Right cardiac atrium (tissue), 5 donors: ENCODE data around the gene SON. TPM values are rescaled to one million over a fixed set of nuclear protein-coding genes. Genes with fewer than 3 reads are reported as not detected.
"Not testable (repeated sequence)": the region's sequence is repeated elsewhere in the genome, so short reads cannot be mapped to it uniquely, and the experiment has no call there.

Experiments
- ATAC-seq, 2 donors: fragments of 200-7000 bp; cut with Tn5 transposase; one replicate each; pipeline versions ENCODE4 v1.8.0 to v1.9.1; 2020; ENCODE audit warnings: moderate library complexity in 2 of 2, mild to moderate bottlenecking in 1 of 2
- DNase-seq, 3 donors: peaks; one replicate each; pipeline ENCODE4 v3.0.0-alpha.2; 2020
- H3K27ac ChIP-seq: one replicate; pipeline ENCODE4 v1.5.1; 2013; ENCODE audit warnings: mild to moderate bottlenecking, low read length, control low read depth, moderate library complexity
- H3K27me3 ChIP-seq: one replicate; pipeline ENCODE4 v1.6.1; 2013; ENCODE audit not compliant: control insufficient read depth, insufficient read depth
- H3K4me1 ChIP-seq: one replicate; pipeline ENCODE4 v1.6.1; 2013; ENCODE audit warnings: low read length; ENCODE audit not compliant: control insufficient read depth, insufficient read depth
- H3K4me3 ChIP-seq: one replicate; pipeline ENCODE4 v1.5.1; 2013; ENCODE audit warnings: low read length, control low read depth
- H3K9me3 ChIP-seq: one replicate; pipeline ENCODE4 v1.6.1; 2013; ENCODE audit warnings: low read length; ENCODE audit not compliant: control insufficient read depth
- WGBS: extraction: QIAGEN DNeasy Blood & Tissue Kit; methylation state at CpG from one replicate; pipeline ENCODE4 v1.1.7; 2013; 5-methylcytosine and 5-hydroxymethylcytosine counted together
- intact Hi-C, 4 donors: fragments of 100-400 bp; cut with DNase I; formaldehyde crosslinking; loops; one replicate each; pipeline versions ENCODE4 v1.11.0 to v1.14.0; 2022 to 2023
- polyA plus RNA-seq: library from polyadenylated mRNA; stranded (reverse); fragments of 200-250 nt; gene quantifications from one replicate; pipeline ENCODE4 v1.2.3, GENCODE V29; 2013
- total RNA-seq, 4 donors: library from RNA; stranded (reverse); fragmentation: NEBNext Ultra II Directional; extraction: Animal tissue kit (Norgen Biotek cat#: 25700); gene quantifications; one replicate each; pipeline ENCODE4 v1.2.1, GENCODE V29; 2021
- donor health status: healthy with polysubstance abuse.
- donor health status: DM: no; HTN: yes; CAD: no.
- donor health status: DM: no; HTN: no; CAD: no.
- donor health status: DM: no; HTN: yes; CAD: no; lungs with severe emphysema.
- donor health status: DM: yes; HTN: yes; CAD: no.

SON gene
- total and polyA plus RNA-seq, 5 donors = 91.2 to 204 (median 172) TPM

GRCh38 chr21:33619726-33620125 lies 76.9 kb downstream of the SON start:
- ATAC-seq (no peak), DNase-seq (no peak)
- Histone ChIP-seq H3K27me3 (no peaks in the 10 kb centered on the region), H3K4me1 (no peaks in the 10 kb centered on the region), H3K27ac (no peak overlapping the region), H3K4me3 (no peak overlapping the region), H3K9me3 (no peaks in the 10 kb centered on the region)
- 87% methylated on average over 4 of the region's 4 CpGs for WGBS
- intact Hi-C loops = no loop called here

- Histone ChIP-seq H3K27me3 (no peaks in the 10 kb centered on the region), H3K4me3 (no peak overlapping the region), H3K4me1 (no peaks in the 10 kb centered on the region), H3K27ac (no peak overlapping the region), H3K9me3 (no peaks in the 10 kb centered on the region)
- no peak for ATAC-seq
- DNase-seq = no peak
- intact Hi-C loops = no loop called here
These were observed 79.4 kb downstream of the SON start for GRCh38 chr21:33622253-33622652.

- not testable (repeated sequence) for H3K27me3 ChIP-seq, ATAC-seq
- WGBS = 92% methylated on average over 7 of the region's 7 CpGs
These were observed 83.3 kb downstream of the SON start for GRCh38 chr21:33626151-33626550.

More at GRCh38 chr21:33626151-33626550, 83.3 kb downstream of the SON start:
- H3K27ac ChIP-seq, H3K4me3 ChIP-seq, H3K4me1 ChIP-seq, intact Hi-C loops, H3K9me3 ChIP-seq, DNase-seq: not testable (repeated sequence)

Other genes with a start within 250 kb of the SON start
- gene IFNAR1, start 218.1 kb upstream of the SON start, total RNA-seq = 10 to 100 TPM; 24.0 to 28.7 (median 26.5) TPM
- gene IFNAR1, start 218.1 kb upstream of the SON start, polyA plus RNA-seq = 9.6 TPM
- gene IFNGR2, start 139.6 kb upstream of the SON start, total RNA-seq = 10 to 100 TPM; 37.5 to 47.4 (median 42.2) TPM
- 37.4 TPM for gene IFNGR2, start 139.6 kb upstream of the SON start, polyA plus RNA-seq
- gene TMEM50B, start 63.1 kb upstream of the SON start, total RNA-seq = 10 to 100 TPM; 38.8 to 49.3 (median 41.2) TPM
- 37.0 TPM for gene TMEM50B, start 63.1 kb upstream of the SON start, polyA plus RNA-seq
- gene DNAJC28, start 51.3 kb upstream of the SON start, total RNA-seq = 1 to 10 TPM; 3.8 to 6.0 (median 5.7) TPM
- gene DNAJC28, start 51.3 kb upstream of the SON start, polyA plus RNA-seq = 6.2 TPM
- gene GART, start 921 bp upstream of the SON start, total RNA-seq = 10 to 100 TPM; 28.6 to 47.4 (median 31.3) TPM
- 12.7 TPM for gene GART, start 921 bp upstream of the SON start, polyA plus RNA-seq
- 1 to 10 TPM; 4.2 to 5.9 (median 5.4) TPM for gene DONSON, start 45.6 kb downstream of the SON start, total RNA-seq
- 3.9 TPM for gene DONSON, start 45.6 kb downstream of the SON start, polyA plus RNA-seq
- gene CRYZL1, start 98.7 kb downstream of the SON start, total RNA-seq = 10 to 100 TPM; 25.0 to 37.5 (median 32.3) TPM
- gene CRYZL1, start 98.7 kb downstream of the SON start, polyA plus RNA-seq = 26.7 TPM
- gene ITSN1, start 99.5 kb downstream of the SON start, total RNA-seq = 10 to 100 TPM; 63.4 to 83.6 (median 70.6) TPM
- 32.8 TPM for gene ITSN1, start 99.5 kb downstream of the SON start, polyA plus RNA-seq